ENCODE results near the gene KIF6. TPM values are rescaled to one million over a fixed set of nuclear protein-coding genes. Genes with fewer than 3 reads are reported as not detected.

KIF6 gene
- total RNA-seq, 1 experiment from 2014 or later: not detected

DNA sequence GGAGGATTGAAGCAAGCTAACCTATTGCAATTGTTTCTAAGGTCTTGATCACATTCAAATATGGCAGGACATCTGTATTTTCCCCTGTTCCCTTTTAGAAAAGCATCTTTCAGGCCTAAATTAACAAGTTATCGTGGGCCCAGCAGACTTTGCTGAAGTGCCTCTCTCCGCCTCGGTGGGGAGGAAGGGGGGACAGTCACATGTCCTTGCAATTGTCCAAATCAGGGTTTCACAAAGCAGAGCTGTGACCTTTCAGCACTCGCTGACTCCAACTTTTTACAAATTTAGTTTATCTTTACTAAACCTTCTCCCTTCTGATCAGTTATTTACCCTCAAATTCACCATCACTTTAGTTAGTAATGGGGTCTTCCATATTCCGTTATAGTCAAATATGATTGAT is 328.4 kb downstream of the KIF6 start:
- intact Hi-C loops (cut with micrococcal nuclease; ENCODE audit: unreplicated experiment) (no loop called here), in situ Hi-C loops (cut with HindIII; ENCODE audit: low pct_unique_long_range_greater_than_20kb, low sequenced_read_pairs) (no loop called here)
- ATAC-seq (no peak), DNase-seq (ENCODE audit: low read depth, low spot score) (no peak)
- Histone ChIP-seq H3K4me1 (ENCODE audit: control insufficient read depth, insufficient read depth, low read length) (no peaks in the 10 kb centered on the region), H3K27me3 (ENCODE audit: control insufficient read depth, insufficient read depth, low read length) (no peaks in the 10 kb centered on the region; the same call in none of the 2 replicates), H3K36me3 (ENCODE audit: control insufficient read depth, insufficient read depth, low read length) (no peaks in the 10 kb centered on the region), H3K4me3 (ENCODE audit: low read depth in 2 of 2, low read length in 2 of 2) (no peak overlapping the region), H3K9me3 (ENCODE audit: control insufficient read depth, insufficient read depth, low read depth, low read length) (no peaks in the 10 kb centered on the region), H3K27ac (ENCODE audit: low read length) (no peak overlapping the region)
- TF ChIP-seq, protein P1, sequence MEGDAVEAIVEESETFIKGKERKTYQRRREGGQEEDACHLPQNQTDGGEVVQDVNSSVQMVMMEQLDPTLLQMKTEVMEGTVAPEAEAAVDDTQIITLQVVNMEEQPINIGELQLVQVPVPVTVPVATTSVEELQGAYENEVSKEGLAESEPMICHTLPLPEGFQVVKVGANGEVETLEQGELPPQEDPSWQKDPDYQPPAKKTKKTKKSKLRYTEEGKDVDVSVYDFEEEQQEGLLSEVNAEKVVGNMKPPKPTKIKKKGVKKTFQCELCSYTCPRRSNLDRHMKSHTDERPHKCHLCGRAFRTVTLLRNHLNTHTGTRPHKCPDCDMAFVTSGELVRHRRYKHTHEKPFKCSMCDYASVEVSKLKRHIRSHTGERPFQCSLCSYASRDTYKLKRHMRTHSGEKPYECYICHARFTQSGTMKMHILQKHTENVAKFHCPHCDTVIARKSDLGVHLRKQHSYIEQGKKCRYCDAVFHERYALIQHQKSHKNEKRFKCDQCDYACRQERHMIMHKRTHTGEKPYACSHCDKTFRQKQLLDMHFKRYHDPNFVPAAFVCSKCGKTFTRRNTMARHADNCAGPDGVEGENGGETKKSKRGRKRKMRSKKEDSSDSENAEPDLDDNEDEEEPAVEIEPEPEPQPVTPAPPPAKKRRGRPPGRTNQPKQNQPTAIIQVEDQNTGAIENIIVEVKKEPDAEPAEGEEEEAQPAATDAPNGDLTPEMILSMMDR (IDR thresholded peaks at IDR 0.05): no peak
- TF ChIP-seq, protein P2, sequence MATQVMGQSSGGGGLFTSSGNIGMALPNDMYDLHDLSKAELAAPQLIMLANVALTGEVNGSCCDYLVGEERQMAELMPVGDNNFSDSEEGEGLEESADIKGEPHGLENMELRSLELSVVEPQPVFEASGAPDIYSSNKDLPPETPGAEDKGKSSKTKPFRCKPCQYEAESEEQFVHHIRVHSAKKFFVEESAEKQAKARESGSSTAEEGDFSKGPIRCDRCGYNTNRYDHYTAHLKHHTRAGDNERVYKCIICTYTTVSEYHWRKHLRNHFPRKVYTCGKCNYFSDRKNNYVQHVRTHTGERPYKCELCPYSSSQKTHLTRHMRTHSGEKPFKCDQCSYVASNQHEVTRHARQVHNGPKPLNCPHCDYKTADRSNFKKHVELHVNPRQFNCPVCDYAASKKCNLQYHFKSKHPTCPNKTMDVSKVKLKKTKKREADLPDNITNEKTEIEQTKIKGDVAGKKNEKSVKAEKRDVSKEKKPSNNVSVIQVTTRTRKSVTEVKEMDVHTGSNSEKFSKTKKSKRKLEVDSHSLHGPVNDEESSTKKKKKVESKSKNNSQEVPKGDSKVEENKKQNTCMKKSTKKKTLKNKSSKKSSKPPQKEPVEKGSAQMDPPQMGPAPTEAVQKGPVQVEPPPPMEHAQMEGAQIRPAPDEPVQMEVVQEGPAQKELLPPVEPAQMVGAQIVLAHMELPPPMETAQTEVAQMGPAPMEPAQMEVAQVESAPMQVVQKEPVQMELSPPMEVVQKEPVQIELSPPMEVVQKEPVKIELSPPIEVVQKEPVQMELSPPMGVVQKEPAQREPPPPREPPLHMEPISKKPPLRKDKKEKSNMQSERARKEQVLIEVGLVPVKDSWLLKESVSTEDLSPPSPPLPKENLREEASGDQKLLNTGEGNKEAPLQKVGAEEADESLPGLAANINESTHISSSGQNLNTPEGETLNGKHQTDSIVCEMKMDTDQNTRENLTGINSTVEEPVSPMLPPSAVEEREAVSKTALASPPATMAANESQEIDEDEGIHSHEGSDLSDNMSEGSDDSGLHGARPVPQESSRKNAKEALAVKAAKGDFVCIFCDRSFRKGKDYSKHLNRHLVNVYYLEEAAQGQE (IDR thresholded peaks at IDR 0.05; ENCODE audit: insufficient read depth in 1 of 2, low read depth in 2 of 2, low read length in 1 of 2): no peak
- TF ChIP-seq TCF7L2 (IDR thresholded peaks at IDR 0.05; ENCODE audit: low read depth, low read length): no peak
- no peak for TF ChIP-seq SIN3A (IDR thresholded peaks at IDR 0.05; ENCODE audit: borderline replicate concordance, insufficient read depth, low read depth, low read length)
- TF ChIP-seq POLR2AphosphoS5 (IDR thresholded peaks at IDR 0.05; ENCODE audit: low read depth, low read length): no peak
- POLR2A ChIA-PET: no interaction called here
- CTCF ChIA-PET: no interaction called here
- BruUV-seq (replicated peaks): no TSS peak

DNA sequence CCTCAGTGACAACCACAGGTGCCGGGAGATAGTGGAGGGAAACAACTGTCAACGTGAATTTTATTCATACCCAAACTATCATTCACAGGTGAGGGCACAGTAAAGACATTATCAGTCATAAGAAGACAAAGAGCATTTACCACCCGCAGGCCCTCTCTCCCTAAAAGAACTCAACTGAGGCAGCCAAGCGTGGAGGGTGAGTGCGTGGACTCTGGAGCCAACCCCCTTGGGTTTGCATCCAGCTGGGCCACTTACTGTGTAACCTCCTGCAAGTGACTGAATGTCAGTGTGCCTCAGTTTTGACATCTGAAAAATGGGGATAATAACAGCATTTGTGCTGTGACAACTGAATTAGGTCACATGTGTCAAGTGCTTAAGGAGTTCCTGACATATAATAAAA is 332.1 kb downstream of the KIF6 start:
- intact Hi-C loops (cut with micrococcal nuclease; ENCODE audit: unreplicated experiment): no loop called here
- H3K4me3 ChIP-seq (ENCODE audit: low read depth in 2 of 2, low read length in 2 of 2): no peak overlapping the region
- no peak for DNase-seq (ENCODE audit: low read depth, low spot score)
- no TSS peak for BruUV-seq (replicated peaks)
- H3K36me3 ChIP-seq (ENCODE audit: control insufficient read depth, insufficient read depth, low read length): no peaks in the 10 kb centered on the region
- ChIA-PET CTCF (no interaction called here), POLR2A (no interaction called here)
- no peaks in the 10 kb centered on the region for H3K9me3 ChIP-seq (ENCODE audit: control insufficient read depth, insufficient read depth, low read depth, low read length)
- TF ChIP-seq SIN3A (IDR thresholded peaks at IDR 0.05; ENCODE audit: borderline replicate concordance, insufficient read depth, low read depth, low read length): no peak
- TF ChIP-seq, protein P1 (IDR thresholded peaks at IDR 0.05): no peak
- no peak for TF ChIP-seq TCF7L2 (IDR thresholded peaks at IDR 0.05; ENCODE audit: low read depth, low read length)
- TF ChIP-seq, protein P2 (IDR thresholded peaks at IDR 0.05; ENCODE audit: insufficient read depth in 1 of 2, low read depth in 2 of 2, low read length in 1 of 2): no peak
- no peak for TF ChIP-seq POLR2AphosphoS5 (IDR thresholded peaks at IDR 0.05; ENCODE audit: low read depth, low read length)
- H3K4me1 ChIP-seq (ENCODE audit: control insufficient read depth, insufficient read depth, low read length): no peaks in the 10 kb centered on the region
- in situ Hi-C loops (cut with HindIII; ENCODE audit: low pct_unique_long_range_greater_than_20kb, low sequenced_read_pairs): no loop called here
- ATAC-seq: no peak
- H3K27ac ChIP-seq (ENCODE audit: low read length): no peak overlapping the region
- peaks cover 3% of the 10 kb centered on the region for H3K27me3 ChIP-seq (ENCODE audit: control insufficient read depth, insufficient read depth, low read length)

Data from Panc1 (cell line).